ENCODE measurements around the gene RAD51D. TPM values are rescaled to one million over a fixed set of nuclear protein-coding genes. Genes with fewer than 3 reads are reported as not detected.

RAD51D gene
- polyA plus RNA-seq, 1 of the 3 experiments (the other 2 are of a cell fraction), result 11.6 TPM

DNA sequence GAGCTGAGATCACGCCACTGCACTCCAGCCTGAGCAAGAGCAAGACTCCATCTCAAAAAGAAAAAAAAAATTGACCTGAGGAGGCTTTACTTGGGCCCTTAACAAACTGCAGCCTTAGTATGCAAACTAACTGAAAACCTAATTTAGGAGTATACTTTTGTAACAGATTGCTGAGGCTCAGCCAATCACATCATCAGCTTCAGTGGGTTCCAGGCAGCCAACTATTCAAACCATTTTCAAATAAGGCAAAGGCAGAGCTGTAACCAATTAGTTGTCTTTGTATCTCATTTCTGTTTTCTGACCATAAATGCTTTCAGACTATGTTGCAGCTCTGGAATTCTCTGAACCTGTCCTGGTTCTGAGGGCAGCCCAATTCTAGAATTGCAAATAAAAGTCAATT is 23.9 kb downstream of the RAD51D start:
- CTCF ChIA-PET, result interaction anchor here (0.6 to 1.5 kb wide), 2 partner anchors 13 to 22 kb away, joined by 3 read pairs; no protein-coding TSS in a partner anchor
- no peak overlapping the region for H2AFZ ChIP-seq (ENCODE audit: low read depth)
- no peak overlapping the region for H3K27ac ChIP-seq (ENCODE audit: low read depth in 2 of 2, low read length in 1 of 2)
- TF ChIP-seq, protein P1, sequence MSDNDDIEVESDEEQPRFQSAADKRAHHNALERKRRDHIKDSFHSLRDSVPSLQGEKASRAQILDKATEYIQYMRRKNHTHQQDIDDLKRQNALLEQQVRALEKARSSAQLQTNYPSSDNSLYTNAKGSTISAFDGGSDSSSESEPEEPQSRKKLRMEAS (IDR thresholded peaks at IDR 0.05; ENCODE audit: low read depth), result no peak
- no peak for TF ChIP-seq ELF1 (IDR thresholded peaks at IDR 0.05)
- TF ChIP-seq TEAD4 (IDR thresholded peaks at IDR 0.05; ENCODE audit: borderline replicate concordance, insufficient read depth), result no peak
- TF ChIP-seq, protein P2, sequence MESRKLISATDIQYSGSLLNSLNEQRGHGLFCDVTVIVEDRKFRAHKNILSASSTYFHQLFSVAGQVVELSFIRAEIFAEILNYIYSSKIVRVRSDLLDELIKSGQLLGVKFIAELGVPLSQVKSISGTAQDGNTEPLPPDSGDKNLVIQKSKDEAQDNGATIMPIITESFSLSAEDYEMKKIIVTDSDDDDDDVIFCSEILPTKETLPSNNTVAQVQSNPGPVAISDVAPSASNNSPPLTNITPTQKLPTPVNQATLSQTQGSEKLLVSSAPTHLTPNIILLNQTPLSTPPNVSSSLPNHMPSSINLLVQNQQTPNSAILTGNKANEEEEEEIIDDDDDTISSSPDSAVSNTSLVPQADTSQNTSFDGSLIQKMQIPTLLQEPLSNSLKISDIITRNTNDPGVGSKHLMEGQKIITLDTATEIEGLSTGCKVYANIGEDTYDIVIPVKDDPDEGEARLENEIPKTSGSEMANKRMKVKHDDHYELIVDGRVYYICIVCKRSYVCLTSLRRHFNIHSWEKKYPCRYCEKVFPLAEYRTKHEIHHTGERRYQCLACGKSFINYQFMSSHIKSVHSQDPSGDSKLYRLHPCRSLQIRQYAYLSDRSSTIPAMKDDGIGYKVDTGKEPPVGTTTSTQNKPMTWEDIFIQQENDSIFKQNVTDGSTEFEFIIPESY (IDR thresholded peaks at IDR 0.05; ENCODE audit: borderline replicate concordance, low read depth), result no peak
- TF ChIP-seq RAD21 (IDR thresholded peaks at IDR 0.05; ENCODE audit: low read length), result no peak
- no peak for TF ChIP-seq MXI1 (IDR thresholded peaks at IDR 0.05; ENCODE audit: low read depth, low read length)
- no peak for TF ChIP-seq RXRA (IDR thresholded peaks at IDR 0.05; ENCODE audit: borderline replicate concordance, low read depth)
- no peak for TF ChIP-seq JUND (IDR thresholded peaks at IDR 0.05)
- TF ChIP-seq, protein P3, sequence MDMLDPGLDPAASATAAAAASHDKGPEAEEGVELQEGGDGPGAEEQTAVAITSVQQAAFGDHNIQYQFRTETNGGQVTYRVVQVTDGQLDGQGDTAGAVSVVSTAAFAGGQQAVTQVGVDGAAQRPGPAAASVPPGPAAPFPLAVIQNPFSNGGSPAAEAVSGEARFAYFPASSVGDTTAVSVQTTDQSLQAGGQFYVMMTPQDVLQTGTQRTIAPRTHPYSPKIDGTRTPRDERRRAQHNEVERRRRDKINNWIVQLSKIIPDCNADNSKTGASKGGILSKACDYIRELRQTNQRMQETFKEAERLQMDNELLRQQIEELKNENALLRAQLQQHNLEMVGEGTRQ (IDR thresholded peaks at IDR 0.05; ENCODE audit: borderline replicate concordance, low read depth, low read length), result no peak
- no peak for TF ChIP-seq CHD2 (IDR thresholded peaks at IDR 0.05; ENCODE audit: low read length, partially characterized antibody)
- TF ChIP-seq RFX5 (IDR thresholded peaks at IDR 0.05; ENCODE audit: low read length), result no peak
- TF ChIP-seq FOSL2 (IDR thresholded peaks at IDR 0.05; ENCODE audit: borderline replicate concordance, low read depth), result no peak
- no peak for TF ChIP-seq NFIC (IDR thresholded peaks at IDR 0.05; ENCODE audit: borderline replicate concordance)
- TF ChIP-seq TAF1 (IDR thresholded peaks at IDR 0.05; ENCODE audit: borderline replicate concordance, low read depth, low read length), result no peak
- TF ChIP-seq POLR2AphosphoS5 (IDR thresholded peaks at IDR 0.05; ENCODE audit: low read depth, low read length), result no peak
- TF ChIP-seq GABPA (IDR thresholded peaks at IDR 0.05; ENCODE audit: low read depth), result no peak
- TF ChIP-seq NRF1 (IDR thresholded peaks at IDR 0.05; ENCODE audit: low read depth, low read length), result no peak
- no peaks in the 10 kb centered on the region for H4K20me1 ChIP-seq (ENCODE audit: insufficient read depth)
- no peak for DNase-seq
- H3F3A ChIP-seq (replicated peaks; ENCODE audit: insufficient read depth), result no peaks in the 10 kb centered on the region
- H3K4me2 ChIP-seq, result no peak overlapping the region
- H3K9me2 ChIP-seq, result no peaks in the 10 kb centered on the region
- H3K27me3 ChIP-seq (ENCODE audit: insufficient read depth), result no peaks in the 10 kb centered on the region
- no peaks in the 10 kb centered on the region for H3K9me3 ChIP-seq
- H3K36me3 ChIP-seq (replicated peaks in 1 of 2; ENCODE audit: control insufficient read depth in 1 of 2, insufficient read depth in 2 of 2, low read length in 1 of 2), result peaks cover 8 to 15% of the 10 kb centered on the region in 2 experiments
- H3K79me2 ChIP-seq (ENCODE audit: insufficient read depth), result no peaks in the 10 kb centered on the region
- no peak overlapping the region for H3K9ac ChIP-seq
- 100% methylated on average over 1 of the region's 1 CpG for WGBS (ENCODE audit: low lambda C conversion rate)
- no peaks in the 10 kb centered on the region for H3K4me1 ChIP-seq (ENCODE audit: control insufficient read depth in 1 of 2, insufficient read depth in 2 of 2, low read depth in 1 of 2, low read length in 1 of 2)
- no peak overlapping the region for H3K4me3 ChIP-seq (ENCODE audit: low read depth in 2 of 2, low read length in 1 of 2)
- POLR2A ChIA-PET, result no interaction called here
